Activated CD4-positive, alpha-beta T cell treated with anti-CD3 and anti-CD28 coated beads, Interleukin-2, amount 50 U/mL, for 16 hours (primary cell): ENCODE results near the gene EXOC8.
A peak's percentile ranks its signal among the peaks of the same experiment; 100 is the strongest.

Experiments used
- DNase-seq: peaks from one replicate; pipeline ENCODE4 v3.0.0-alpha.2; 2020

The EXOC8 gene

GRCh38 chr1:231337472-231338269 is at the start of gene EXOC8:
Gene EXOC8 (minus strand): TSS chr1:231337852. CDS start chr1:231337745, 107 bp downstream.
- DNase-seq = peak; percentile 98

DNA sequence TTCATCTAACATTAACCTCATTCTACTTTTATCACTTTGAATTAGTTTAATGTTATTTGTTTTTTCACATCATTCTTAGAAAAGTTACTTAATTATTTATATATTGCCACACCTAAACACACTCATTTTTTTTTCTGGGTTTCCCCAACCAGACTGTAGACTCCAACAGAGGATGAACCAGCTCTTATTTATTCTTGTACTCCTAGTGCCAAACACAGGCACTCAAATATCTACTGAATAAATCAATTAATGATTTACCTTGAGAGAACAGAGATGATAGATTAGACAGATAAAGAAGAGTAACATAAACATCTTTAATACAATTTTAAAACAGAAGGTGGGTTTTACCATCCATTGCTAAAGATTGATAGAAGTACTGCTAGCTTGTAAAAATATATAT is 48.8 kb upstream of the EXOC8 start:
- DNase-seq = no peak

GRCh38 chr1:231385416-231385748 is 47.7 kb upstream of the EXOC8 start:
- DNase-seq = no peak

GRCh38 chr1:231384696-231385415 is 47.2 kb upstream of the EXOC8 start:
- no peak for DNase-seq

DNA sequence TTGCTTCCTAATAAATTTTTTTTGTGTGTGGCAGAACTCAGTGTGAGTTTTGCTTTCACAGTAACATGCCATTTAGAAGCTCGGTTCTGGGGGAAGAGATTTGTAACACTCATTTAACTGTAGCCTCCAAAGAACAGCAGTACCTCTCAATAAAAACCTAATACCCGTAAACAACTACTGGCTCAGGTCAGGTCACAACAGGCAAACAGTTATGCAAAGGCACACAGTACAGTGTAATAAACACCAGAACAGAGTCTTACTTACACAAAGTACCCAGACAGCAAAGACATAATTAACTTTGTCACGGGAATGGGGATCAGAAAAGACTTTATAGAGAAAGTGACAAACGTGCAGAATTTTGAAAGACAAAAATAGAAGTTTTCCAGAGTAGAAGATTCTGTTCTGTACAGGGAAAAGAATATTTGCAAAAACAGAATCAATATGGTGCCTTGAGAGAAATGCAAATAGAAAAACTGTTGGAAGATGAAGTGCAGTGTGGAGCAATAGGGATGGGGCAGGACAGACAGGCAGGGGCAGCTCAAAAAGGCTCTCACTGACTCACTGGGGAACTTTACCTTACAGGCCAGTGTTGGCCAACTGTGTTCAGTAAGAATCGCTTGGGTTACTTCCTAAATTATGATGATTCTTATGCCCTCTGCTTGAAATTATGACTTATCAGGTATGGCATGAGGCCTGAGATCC is 45.7 kb upstream of the EXOC8 start:
- no peak for DNase-seq

DNA sequence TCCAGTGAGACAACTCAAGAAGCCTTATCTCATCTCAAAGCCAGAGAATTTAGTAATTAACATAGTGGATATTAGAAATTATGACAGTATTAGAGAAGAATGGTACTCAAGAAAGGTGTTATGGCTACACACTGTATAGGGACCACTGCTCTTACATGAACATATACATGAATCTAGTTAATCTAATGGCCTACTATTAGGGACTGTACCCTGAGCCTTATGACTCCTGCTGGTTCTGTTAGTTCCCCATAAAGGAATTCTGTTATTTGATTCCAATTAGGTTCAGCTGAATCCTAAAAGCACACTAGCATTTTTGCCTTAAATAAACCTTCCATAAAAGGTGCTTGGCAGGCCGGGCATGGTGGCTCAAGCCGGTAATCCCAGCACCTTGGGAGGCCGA is 44.8 kb upstream of the EXOC8 start:
- DNase-seq = no peak

GRCh38 chr1:231381729-231382128 is 44.1 kb upstream of the EXOC8 start:
- no peak for DNase-seq

DNA sequence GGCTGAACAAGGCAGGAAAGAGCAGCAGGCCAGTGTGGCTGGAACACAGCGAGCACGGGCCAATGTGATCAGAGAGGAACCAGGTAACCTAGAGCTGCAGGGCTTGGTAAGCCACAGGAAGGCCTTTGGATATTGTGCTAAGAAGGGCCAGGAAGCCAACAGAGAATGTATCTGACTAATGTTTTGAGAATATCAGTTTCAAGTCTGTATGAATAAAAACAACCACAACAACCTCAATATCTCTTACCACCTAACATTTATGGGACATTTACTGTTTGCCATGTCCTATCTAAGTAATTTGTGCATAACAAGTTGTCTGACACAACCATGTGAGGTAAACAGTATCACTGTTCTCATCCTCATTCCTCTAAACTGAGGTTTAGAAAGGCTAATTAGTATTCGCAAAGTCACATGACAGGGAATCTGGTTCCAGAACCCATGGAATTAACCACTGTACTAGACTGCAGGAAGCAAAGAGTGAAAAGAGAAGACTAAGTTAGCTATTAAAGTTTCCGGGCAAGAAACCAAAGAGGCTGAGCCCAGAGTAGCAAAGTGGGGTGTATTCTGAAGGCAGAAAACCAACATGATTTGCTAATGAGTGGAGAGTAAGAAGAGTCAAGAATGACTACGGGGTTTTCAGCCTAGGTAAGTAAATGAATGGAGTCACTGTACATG is 39.4 kb upstream of the EXOC8 start:
- peak; percentile 37 for DNase-seq

GRCh38 chr1:231376101-231376500 is 38.4 kb upstream of the EXOC8 start:
- DNase-seq = no peak

DNA sequence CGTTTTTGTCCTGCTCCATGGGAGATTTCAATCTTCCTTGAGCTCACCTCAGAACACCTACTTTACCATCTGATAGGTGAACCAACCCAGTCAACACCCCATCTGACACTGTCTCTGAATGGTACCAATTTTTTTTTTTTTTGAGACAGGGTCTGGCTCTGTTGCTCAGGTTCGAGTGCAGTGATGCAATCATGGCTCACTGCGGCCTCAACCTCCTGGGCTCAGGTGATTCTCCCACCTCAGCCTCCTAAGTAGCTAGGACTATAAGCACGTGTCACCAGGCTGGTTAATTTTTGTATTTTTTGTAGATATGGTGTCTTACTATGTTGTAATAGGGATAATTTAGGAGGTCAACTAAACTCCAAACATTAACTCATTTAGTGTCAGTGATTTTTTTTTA is 36.7 kb upstream of the EXOC8 start:
- no peak for DNase-seq

GRCh38 chr1:231372501-231372900 is 34.8 kb upstream of the EXOC8 start:
- DNase-seq = no peak

DNA sequence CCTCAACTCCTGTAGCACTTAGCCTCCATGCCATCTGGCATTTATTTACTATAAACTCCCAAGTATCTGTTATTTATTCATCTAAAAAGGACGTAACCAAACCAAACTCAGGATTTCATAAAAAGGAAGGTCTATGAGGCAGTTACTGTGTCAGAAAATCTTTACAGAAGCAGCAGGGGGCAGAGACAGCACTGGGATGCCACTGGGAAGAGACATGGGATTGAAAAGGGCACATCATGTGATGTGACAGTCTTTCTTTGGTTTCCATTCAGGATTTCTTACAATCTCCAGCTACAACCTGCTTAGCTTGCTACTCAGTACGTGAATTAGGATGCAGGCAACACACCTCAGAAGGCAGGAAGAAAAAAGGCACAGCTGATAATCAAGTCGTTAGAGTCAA is 31.6 kb upstream of the EXOC8 start:
- no peak for DNase-seq

DNA sequence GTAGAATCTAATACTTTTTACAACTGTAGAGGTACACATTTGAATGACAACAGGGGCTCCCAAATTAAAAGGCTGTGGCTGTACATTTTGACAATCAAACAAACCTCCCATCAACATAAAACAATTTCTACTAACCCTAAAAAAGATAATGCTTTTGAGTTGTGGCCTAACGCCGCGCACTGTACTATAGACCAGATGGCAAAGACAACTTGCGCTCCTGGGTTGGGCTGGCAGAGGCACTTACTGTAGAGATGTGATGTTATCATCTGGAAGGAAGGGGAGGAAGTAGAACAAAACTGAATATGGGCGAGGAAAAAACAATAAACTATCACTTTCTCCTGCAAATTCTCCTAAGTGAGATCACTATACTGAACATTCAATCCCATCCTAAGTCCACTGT is 26.5 kb upstream of the EXOC8 start:
- no peak for DNase-seq

DNA sequence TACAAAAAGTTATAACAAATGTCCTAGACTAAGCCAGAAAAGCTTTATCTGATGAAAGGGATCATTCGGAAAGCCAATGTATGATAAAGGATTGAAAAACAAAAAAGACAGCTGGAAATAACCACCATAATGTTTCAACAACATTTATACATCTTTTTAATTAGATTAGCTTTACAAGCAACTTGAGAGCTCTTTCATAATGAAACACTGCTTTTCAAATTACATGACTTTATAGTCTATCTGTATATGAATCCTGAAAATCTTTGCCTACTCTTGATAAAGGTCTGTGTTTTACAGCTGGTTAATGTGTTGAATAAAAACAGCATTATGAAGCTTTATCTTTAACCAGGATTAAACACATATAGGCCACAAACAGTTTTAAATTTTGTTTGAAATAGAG is 26.0 kb upstream of the EXOC8 start:
- no peak for DNase-seq

GRCh38 chr1:231362325-231362724 is 24.7 kb upstream of the EXOC8 start:
- DNase-seq = no peak

DNA sequence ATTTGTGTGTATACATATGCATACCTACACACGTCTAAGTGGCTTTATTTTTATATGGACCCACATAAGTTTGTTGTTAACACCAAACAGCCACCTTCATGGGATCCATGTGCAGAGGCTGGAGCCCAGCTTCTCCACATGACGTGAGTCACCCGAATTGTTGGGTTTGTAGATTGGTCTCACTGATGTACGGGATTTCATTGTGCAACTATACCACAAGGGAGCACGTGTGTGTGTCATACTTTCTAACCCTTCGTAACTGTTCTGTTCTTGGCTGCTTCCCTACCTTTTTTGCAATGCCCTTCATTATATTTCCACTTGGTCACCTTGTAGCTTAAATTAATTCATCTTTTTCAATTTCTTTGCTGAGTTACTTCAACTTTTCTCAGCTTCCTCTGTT is 21.5 kb upstream of the EXOC8 start:
- DNase-seq = no peak

- DNase-seq = peak; percentile 66
Measured at GRCh38 chr1:231357831-231358354, 20.2 kb upstream of the EXOC8 start.

DNA sequence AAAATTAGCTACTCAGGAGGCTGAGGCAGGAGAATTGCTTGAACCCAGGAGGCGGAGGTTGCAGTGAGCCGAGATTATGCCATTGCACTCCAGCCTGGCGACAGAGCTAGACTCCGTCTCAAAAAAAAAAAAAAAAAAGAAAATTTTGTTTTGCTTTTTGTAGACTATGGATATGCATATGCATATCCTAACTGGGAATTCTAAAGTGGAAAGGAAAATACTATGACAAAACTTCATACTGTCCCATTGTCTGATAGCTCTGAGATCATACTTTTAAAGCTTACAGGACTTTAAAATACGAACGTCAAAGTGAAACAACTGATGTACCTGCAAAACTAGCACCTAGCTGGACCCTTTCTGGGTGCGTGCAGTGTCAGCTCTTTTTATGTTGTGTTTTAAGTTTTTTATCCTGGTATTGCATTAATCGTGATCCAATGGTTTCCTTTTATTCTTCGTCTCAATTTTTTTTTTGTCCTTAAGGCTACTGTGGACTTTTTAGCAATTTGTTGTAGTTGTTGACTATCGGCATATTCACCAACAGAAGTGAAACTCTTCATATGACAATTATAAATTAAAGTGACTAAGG is 19.6 kb upstream of the EXOC8 start:
- no peak for DNase-seq

GRCh38 chr1:231355171-231355570 is 17.5 kb upstream of the EXOC8 start:
- no peak for DNase-seq

DNA sequence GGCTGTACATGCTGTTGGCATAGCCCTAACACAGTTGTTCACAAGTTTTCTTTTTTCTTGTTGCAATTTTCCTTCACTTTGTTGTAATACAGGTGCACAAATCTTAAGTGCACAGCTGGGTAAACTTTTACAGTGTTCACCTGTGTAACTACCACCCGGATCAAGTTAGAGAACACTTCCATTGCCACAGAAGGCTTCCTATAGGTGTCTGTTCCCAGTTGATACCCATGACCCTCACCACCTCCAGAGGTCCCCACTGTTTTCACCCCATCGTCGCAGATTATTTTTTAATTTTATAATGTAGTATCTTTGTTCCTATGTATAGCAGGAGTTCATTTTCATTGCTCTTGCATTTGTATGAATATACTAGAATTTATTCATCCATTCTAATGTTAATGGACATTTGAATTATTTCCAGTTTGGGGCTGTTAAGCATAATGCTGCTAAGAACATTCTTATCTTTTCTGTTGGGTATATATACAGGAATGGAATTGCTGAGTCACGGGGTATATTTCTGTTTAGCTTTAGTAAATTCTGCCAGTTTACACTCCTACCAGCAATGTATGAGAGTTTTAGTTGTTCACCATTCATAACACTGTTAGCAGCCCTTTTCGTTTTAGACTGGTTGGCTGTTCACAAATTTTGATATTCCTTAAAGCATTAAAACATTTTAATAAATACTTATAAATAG is 16.8 kb upstream of the EXOC8 start:
- no peak for DNase-seq

- DNase-seq = no peak
Measured at GRCh38 chr1:231353086-231353485, 15.4 kb upstream of the EXOC8 start.

DNA sequence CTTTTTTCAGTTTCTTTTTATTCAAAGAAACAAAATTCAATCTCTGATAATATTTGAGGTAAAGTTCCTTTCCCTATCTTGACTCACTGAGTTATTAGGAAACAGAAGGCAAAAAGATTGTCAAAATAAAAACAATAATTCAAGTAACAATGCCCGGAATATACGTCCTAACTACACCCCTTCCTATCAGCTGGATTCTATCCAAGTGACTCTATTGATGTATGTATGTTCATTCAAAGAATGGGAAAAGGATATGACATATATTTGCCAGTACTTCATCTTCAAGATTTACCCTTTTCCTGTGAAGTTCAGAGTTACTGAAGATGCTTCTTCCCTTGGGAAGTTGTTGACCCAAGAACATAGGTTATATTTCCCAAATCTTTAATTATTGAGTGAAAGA is 14.2 kb upstream of the EXOC8 start:
- no peak for DNase-seq
